ENCODE measurements around the gene VWF. TPM values are rescaled to one million over a fixed set of nuclear protein-coding genes. Genes with fewer than 3 reads are reported as not detected.

VWF gene
- total RNA-seq, 1 donor = 13.5 TPM

DNA sequence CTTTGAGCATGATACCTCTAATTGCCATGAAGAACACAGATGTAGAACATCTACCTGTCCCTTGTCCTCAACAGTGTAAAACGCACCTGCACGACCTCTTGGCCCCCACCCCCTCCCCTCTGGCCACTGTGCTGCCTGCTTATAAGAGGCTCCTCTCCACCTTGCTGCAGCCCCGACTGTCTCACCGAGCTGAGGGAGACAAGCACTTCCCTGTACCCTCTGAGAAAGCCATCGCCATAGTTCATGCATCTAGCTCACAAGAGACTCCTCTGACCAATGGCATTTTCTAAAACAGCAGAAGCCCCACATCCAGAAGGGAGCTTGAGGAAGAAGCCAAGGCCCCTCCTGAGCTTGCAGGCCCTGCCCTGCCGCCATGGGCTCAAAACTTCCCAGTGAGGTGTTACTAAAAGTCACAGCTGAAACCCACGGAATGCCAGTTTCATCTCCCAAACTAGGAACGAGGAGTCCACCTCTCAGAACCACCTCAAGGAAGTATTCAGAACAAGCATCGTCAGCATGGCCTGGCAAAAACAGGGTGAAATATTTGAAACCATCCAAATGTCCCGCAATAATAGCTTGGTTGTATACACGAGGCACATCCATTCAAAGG, 157.9 kb downstream of the VWF start:
- DNase-seq (ENCODE audit: low read depth in 2 of 3, low spot score in 2 of 3) = no peak

DNA sequence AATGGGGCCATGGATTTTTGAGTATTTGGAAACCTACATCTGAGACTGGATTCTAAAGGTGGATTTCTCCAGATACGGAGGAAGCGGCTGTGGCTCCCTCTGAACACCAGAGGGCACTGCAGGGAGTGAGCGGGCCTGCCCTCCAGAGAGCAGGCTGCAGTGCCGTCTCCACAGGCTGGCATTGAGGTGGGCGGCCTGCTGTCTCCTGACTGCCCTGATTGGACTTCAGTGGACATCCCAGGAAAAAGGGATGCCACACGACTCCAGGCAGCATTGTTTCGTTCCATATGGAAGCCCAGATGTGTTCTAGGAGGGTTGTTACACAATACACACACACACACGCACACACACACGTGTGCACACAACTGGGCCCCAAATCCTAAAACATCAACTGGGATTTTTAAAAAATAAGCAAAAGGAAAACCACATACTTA, 158.5 kb downstream of the VWF start:
- peak; percentile 10 to 67 (median 33) for DNase-seq (ENCODE audit: low read depth in 2 of 3, low spot score in 2 of 3)

DNA sequence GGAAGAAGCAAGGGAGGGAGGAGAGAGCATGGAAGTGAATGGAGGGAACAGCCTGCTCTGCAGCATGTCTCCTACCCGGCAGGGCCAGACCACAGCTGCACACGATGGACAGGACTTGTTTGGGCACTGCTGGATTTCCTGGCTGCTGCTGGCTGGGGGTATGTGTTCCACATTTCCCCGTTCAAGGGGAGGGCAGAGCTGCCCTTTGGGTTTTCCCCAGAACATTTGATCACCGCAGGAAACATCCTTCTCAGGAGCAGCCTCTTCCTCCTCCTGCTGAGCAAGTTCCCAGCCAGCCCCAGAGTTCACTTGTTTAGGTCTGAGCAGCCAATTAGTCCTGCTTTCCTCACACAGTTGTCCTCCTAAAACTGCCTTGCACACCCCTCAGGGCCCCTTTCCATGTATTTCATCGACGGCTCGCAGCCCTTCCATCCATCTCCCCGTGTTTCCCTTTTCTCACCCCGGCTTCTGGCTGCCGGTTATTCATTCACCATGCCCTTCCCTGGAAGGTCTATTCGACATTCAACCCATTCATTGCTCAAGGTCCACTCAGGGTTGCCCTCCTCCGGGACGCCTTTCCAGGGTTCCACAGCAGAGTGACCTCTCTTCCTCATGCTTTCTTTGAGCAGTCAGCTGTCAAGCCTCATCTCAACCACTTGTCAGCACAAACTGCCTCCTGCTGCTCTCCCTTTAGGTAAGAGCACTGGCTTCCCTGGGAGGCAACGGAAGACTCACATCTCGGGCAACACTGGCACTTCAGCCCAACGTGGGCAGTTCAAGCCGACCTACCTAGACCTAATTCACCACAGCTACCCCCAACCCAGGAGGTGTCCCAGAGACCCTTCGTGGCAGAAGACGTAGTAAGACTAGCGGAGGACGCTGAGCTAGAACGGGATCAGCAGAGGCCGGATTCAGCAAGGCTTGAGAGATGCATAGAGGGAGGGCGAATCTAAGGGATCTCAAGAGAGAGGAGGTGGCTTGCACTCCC, 159.3 kb downstream of the VWF start:
- no peak for DNase-seq (ENCODE audit: low read depth in 2 of 3, low spot score in 2 of 3)

DNA sequence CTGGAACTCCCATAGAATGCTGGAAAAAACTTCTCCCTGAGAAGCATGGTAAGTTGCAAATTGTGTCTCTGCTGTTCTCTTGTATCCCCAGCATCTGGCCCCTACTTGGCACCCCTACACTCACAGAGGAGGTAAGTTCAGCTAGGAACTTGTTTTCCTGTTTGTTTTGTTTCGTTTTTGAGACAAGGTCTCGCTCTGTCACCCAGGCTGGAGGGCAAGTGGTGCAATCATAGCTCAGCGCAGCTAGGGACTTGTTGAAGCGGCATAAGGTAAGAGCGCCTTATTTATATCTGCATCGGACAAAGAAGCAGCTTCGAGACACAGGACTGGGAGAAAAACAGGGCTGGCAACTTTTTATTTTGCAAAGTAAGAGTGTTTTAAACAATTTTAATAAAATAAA, 161.0 kb downstream of the VWF start:
- DNase-seq (ENCODE audit: low read depth in 2 of 3, low spot score in 2 of 3) = no peak

DNA sequence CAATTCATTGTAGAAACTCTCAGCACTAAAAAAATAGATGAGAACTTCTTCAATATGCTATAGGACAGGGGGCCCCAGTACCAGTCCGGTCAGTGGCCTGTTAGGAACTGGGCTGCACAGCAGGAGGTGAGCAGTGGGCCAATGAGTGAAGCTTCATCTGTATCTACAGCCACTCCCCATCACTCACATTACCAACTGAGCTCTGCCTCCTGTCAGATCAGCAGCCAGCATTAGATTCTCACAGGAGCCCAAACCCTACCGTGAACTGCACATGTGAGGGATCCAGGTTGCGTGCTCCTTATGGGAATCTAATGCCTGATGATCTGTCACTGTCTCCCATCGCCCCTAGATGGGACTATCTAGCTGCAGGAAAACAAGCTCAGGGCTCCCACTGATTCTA, 163.7 kb downstream of the VWF start:
- DNase-seq (ENCODE audit: low read depth in 2 of 3, low spot score in 2 of 3) = no peak

DNA sequence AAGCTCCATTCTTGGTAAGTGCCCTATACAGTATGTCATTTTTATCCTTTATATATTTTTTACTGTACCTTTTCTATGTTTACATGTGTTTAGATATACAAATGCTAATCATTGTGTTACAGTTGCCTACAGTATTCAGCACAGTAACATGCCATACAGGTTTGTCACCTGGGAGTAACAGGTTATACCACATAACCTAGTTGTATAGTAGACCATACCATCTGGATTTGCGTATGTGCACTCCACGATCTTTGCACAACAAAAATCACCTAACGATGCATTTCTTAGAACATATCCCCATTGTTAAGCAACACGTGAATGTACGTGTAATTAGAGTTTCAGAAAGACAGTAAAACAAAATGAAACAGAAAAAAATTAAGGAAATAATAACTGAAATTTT, 167.5 kb downstream of the VWF start:
- no peak for DNase-seq (ENCODE audit: low read depth in 2 of 3, low spot score in 2 of 3)

DNA sequence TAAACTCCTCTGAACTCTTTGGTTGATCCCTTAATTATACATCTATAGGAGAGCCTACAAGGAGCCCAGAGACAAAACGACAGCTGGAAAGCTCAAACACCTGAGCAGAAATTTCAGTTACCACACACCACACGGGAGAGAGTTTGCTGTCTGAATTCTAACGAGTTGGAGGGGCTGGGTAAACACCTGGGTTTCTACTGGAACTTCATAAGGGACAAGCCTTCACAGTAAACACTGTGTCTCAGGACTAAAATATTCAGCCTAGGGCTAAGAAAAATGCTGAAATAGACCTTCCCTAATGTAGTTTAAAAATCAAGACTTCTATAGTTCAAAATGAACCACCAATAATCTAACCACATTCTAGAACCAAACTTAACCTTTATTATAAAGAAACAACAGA, 169.8 kb downstream of the VWF start:
- DNase-seq (ENCODE audit: low read depth in 2 of 3, low spot score in 2 of 3) = no peak

DNA sequence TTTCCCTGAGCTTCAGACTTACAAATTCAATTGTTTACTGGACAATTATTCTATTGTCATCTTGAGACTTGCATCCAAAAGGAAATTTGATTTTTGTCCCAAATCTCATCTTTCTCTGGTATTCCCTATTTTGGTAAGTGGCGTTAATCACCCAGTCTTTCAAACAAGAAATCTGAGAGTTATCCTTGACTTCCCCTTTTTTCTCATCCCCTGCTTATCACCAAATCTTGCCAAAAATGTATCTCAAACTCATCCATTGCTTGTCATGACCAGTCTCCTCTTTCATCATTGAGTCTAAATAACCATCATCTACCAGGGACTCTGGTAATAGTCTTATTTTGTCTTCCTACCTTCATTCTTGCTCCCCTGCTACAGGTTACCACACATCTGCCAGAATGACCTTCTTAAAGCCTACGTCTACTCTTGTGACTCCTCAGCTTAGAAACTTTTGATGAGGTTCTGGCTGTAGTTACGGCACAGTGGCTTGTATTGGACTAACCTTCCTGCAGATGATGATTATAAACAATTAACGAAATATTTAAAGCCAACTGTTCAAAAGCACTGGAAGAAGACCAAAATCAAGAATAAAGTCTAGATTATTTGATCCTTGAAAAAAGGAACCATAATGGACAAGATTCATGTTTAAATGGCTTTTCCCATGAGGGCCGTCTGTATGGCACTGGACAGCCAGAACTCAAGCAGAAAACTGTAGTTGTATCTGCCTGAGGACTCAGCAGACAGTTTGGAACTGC, 170.5 kb downstream of the VWF start:
- DNase-seq (ENCODE audit: low read depth in 2 of 3, low spot score in 2 of 3) = no peak

DNA sequence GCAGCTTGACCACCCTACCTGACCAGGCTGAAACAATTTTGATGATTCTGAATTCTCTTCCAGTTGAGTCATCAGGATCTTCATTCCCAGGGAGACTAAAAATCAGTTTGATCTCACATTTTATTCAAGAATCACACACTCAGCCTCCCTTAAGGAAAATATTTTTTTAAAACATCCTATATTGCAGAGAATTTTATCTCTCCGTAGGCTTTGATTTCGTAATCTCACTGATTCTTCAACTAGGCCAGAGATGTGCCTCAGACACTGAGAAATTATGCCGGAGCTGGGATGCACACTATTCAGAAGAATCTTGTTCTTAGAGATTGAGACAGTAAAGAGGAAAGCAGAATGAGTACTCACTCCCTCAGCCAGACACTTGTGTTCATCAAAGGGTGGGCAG, 172.4 kb downstream of the VWF start:
- no peak for DNase-seq (ENCODE audit: low read depth in 2 of 3, low spot score in 2 of 3)

DNA sequence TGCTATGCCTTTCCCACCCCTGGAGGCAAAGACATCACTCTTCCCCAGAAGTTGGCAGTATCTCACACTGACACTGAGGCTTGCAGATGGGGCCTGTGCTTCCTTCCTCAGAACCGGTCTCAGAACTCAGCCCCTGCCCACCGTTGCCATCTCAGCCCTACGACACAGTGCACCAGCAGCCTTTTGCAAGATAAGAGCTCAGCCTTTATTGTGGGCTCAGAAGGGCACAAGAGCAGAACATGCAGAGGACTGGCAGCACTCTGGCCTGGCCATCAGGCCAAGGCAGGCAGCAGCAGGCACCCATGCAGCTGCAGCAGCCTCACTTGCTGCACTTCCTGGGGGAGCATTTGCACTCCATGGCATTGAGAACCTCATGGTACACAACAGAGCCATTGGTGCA, 175.8 kb downstream of the VWF start:
- peak in 1 of 3 donors; percentile 22 for DNase-seq (ENCODE audit: low read depth in 2 of 3, low spot score in 2 of 3)

DNA sequence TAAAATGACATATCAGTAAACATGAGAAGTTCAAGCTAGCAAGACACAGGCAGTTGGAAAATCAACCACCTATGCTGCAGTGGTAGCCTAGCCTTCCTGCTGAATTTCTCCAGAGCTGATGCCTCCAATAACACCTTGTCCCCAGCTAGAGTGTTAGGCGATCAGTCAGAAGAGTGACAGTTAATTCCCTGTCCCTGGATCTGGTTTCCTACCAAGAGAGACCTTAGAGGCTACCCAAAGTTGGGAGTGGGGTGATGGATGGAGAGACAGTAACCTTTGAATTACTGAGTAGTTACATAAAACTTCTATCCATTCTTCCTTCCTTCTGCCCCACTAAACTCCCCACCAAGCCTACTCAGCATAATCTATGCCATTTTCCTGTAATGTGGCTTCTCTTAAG, 177.5 kb downstream of the VWF start:
- DNase-seq (ENCODE audit: low read depth in 2 of 3, low spot score in 2 of 3) = no peak

DNA sequence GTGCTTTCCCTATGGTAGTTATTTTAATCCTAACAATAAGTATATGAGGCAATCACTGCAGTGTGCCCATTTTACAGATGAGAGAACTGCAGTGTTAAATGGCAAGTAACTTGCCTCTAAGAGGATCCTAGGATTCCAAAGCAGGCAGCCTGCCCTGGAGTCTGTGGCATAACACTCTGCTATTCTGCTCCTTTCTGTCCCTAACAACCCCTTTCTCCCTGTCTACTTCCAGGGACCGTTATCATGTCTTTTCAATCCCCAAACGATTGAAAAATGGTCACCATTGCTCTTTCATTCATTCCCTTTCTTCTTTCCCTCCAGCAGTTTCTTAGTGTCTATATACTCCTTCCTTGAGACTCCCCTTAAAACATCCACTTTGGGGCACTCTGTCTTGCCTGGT, 178.1 kb downstream of the VWF start:
- no peak for DNase-seq (ENCODE audit: low read depth in 2 of 3, low spot score in 2 of 3)

DNA sequence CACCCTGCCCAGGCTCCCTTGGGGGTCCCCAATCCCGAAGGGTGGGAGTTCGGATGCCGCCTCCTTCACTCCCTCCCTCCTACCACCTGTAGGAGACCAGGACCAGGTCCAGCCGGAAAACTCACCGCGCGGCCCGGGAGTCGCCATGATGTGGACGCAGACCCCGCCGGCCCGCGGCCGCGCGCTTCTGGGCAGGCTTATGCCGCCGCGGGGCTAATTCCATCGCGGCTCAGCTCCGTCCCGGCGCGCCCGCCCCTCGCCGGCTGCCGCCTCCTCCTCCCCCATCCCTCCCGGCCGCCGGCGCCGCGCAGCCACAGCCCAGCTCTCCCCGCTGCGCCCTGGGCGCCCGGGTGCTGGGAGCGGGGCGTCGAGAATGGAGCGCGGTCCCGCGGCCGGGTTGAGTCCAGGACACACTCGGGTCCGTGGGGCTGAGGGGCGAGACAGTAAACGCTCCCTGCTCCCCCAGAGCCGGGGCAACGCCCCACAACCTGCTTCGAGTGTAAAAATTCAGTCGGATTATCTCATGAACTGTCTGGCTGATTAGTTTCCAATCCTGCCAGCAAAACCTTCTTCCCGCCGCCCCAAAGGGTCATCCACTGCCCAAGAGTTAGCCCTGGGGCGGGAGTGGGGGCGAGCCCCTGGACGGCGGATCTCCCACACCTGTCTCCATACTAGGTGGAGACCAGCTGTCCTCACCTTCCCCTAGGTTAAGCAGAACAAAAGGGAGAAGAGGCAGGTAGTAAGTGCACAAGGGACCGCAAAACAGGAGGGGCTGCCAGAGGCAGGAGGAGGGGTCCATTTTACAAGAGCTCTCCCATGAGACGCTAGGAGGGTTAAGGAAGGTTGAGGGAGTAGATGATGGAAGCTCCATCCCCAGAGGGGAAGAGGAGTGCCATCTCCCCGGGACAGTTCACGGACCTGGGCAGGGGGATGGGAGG, 179.1 kb downstream of the VWF start, which contains the start of gene ANO2:
ANO2 (minus strand) TSS at position 189 of the 938 bp plus-strand sequence; CDS start at position 147, 42 bp downstream.
- peak in 2 of 3 donors; percentile 11 to 35 for DNase-seq (ENCODE audit: low read depth in 2 of 3, low spot score in 2 of 3)

DNA sequence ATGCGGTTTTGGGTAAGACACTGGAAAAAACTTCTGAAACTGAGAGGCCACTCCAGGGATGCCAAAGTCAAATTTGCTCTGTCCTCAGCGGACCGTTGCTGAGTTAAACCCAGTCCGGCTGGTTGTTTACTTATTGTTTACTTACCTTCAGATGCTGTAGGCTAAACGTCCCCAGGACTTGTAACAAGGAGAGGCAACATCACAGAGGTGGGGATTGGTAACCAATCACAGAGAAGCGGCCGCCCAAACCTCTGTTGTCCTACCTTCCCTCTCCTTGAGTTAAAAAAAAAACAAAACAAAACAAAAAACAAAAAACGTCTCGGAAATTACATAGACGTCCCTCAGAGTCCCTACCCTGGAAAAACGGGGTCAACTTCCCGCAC, 179.8 kb downstream of the VWF start:
- DNase-seq (ENCODE audit: low read depth in 2 of 3, low spot score in 2 of 3) = no peak

DNA sequence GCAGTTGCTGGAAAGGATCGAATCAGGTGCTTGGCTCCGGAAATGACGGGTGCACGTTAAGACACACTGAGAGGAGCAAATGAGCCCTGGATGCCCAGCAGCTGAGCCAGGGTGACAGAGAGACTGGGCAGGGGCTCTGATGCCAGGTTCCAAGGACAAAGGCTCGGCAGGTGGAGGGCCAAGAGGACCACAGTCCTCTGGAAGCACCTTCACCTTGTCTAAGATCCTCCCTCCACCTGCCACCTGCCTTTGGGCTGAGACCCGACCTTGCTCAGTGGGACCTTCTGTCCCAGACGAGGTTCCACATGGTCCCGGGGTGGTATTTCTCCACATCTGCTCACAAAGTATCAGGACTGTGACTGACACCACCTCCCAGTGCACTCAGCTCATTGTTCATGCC, 180.4 kb downstream of the VWF start:
- no peak for DNase-seq (ENCODE audit: low read depth in 2 of 3, low spot score in 2 of 3)

DNA sequence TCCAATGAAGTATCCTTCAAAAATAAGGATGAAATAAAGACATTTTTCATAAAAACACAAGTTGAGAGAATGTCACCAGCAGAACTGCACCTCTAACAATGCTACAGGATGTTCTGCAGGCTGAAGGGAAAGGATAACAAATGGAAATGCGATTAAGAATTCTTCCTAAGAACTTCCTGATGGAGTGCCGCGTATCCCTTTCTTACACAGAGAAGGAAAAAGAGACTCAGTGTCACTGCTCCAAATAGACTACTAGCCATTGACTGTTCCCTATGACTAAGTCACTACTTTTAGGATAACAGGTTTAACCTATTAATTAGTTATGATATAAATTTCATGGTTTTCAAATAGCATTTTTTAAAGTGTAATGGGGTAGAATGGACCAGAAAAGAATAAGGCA, 182.6 kb downstream of the VWF start:
- DNase-seq (ENCODE audit: low read depth in 2 of 3, low spot score in 2 of 3) = no peak

DNA sequence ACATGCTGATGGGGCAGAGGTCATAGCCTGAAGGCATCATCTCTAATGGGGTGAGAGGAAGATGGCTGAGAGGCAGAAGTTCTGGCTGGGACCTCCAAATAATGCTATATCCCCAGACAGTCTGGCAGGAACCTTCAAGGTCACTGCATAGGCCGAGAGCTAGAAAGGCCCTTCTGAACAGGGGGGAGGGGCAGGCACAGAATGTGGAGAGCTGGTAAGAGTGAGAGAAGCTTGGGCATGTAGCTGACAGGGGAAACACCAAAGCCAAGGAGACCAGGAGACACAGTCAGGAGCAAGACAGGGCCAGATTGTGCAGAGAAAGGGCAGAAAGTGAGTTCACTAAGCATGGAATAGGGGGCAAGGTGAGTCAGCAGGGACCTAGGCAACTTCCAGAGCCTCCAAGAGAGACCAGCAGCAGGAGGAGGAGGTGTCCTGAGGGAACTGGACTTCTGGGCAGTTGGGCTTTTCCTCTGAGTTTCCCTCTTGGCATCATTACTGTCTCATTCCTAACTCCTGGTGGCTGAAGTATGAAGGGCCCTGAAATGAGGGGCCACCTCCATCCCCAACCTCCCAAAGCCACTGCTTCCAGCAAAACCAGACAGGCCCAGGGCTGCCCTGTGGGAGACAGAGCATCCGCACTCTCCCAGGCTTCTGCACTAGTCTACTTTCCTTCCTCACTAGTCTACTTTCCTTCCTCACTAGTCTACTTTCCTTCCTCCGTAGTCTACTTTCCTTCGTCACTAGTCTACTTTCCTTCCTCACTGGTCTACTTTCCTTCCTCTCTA, 196.5 kb downstream of the VWF start:
- DNase-seq (ENCODE audit: low read depth in 2 of 3, low spot score in 2 of 3) = no peak

DNA sequence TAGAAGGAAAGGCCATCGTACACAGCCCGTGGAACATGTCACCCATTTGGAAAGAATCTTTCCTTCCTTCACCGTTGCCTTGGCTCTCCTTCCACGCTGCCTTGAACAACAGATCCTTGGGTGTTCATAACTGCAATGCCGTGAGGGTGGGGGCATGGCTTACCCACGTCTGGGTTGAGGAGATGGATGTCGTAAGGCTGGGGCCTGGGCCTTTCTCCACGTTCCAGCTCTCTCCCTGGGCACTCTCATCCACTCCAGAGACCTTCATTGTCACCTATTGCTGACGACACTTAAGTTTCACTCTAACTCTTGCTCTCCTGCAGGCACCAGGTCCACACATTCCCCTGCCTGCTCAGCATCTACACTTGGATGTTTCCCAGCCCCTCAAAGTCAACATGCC, 198.8 kb downstream of the VWF start:
- DNase-seq (ENCODE audit: low read depth in 2 of 3, low spot score in 2 of 3) = no peak

DNA sequence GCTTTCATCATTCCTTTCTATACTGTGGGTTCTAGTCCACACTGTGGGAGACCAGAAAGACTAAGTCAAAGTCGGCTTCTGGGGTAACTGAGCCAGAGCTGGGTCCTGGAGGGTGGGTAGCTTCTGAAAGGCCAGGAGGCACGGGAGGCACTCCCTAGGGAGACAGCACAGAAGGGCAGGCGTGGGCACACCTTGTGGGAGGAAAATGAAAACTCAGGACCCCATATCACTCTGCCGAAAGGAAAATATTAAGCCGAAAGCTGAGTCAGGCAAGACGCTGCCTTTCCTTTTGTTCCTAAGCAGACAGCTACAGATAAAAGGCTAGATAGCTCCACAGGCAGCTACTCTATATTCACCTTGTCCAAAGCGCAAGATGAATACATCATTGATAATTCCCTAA, 200.1 kb downstream of the VWF start:
- DNase-seq (ENCODE audit: low read depth in 2 of 3, low spot score in 2 of 3) = no peak

Data from hematopoietic multipotent progenitor cell (in vitro differentiated cells).